GM12801 (cell line): Measurements from ENCODE around the gene MEGF6.

ENCODE experiments used
- CTCF ChIP-seq: IDR thresholded peaks from one replicate; pipeline ENCODE4 v1.5.1; 2011; ENCODE audit warnings: control low read depth; ENCODE audit not compliant: insufficient read length; ENCODE audit errors: extremely low read depth

Gene MEGF6

DNA sequence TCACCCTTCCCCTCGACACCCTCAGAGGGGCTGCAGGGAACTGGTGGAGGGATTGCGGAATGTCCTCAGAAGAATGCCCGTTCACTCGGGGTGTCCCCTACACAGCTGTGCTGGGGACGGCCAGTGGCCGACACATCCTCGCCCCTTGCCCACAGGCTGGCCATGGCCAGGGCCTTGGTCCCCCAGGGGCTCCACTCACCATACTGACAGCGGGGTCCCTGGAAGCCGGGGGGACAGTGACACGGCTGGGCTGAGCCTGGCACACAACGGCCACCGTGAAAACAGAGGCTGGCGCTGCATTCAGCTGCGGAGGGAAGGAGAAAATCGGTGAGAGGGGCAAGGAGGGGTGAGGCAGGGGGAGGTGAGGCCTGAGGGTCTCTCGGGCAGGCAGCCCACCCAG is 31.7 kb downstream of the MEGF6 start:
- TF ChIP-seq CTCF: no peak

GRCh38 chr1:3578906-3579305 is 32.4 kb downstream of the MEGF6 start:
- TF ChIP-seq CTCF: no peak

DNA sequence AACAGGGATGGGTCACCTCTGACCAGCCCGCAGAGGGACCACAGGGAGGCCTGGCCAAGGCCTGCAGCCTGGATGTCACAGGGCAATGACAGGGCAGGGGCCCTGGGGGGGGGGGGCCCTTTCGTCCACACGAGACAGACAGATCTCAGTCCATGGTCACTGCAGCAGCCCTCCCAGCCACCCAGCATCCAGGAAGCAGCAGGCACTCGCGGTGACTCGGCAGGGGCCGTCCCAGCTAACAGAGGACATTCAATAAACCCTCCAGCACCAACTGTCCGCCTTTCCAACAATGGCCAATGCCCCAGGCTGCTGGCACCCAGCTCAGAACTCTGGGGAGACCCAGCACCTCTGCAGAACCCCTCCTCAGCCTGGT is 32.9 kb downstream of the MEGF6 start:
- TF ChIP-seq CTCF: no peak

GRCh38 chr1:3577711-3578432 is 33.4 kb downstream of the MEGF6 start:
- no peak for TF ChIP-seq CTCF

- TF ChIP-seq CTCF: no peak
Observed at GRCh38 chr1:3577300-3577699, 34.0 kb downstream of the MEGF6 start.

- no peak for TF ChIP-seq CTCF
Observed at GRCh38 chr1:3575993-3576392, 35.3 kb downstream of the MEGF6 start.

GRCh38 chr1:3573500-3573899 is 37.8 kb downstream of the MEGF6 start:
- no peak for TF ChIP-seq CTCF
